Measurements from ENCODE around the gene PSMA2. TPM values are rescaled to one million over a fixed set of nuclear protein-coding genes. Genes with fewer than 3 reads are reported as not detected.

PSMA2 gene
- total RNA-seq, result 52.7 TPM

GRCh38 chr7:42931834-42932651 lies at the start of gene PSMA2, which contains the start of gene MRPL32:
PSMA2 (minus strand) TSS chr7:42932174; CDS start chr7:42932158, 16 bp downstream.
MRPL32 (plus strand) TSS chr7:42932376; CDS start chr7:42932387, 11 bp downstream.
- peak; percentile 99 for DNase-seq

DNA sequence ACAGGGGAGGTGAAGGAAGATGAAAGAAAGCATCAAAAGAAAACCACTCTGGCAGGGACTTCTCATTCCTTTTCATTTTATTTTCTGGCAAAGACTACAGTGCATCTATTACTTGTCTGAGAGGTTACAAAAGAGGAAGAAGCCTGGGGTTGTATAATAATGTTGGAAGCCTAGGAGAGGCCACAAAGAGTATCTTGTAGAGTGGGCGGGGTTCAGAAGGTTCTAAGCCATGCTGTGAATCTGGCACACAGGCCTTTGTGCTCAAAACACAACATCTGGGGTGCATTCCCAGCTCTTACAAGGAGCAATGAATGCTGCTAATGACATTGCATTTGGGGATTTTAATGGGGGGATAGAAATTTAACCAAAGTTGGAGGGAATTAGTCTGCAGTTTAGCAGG lies 49.6 kb upstream of the PSMA2 start:
- no peak for DNase-seq

DNA sequence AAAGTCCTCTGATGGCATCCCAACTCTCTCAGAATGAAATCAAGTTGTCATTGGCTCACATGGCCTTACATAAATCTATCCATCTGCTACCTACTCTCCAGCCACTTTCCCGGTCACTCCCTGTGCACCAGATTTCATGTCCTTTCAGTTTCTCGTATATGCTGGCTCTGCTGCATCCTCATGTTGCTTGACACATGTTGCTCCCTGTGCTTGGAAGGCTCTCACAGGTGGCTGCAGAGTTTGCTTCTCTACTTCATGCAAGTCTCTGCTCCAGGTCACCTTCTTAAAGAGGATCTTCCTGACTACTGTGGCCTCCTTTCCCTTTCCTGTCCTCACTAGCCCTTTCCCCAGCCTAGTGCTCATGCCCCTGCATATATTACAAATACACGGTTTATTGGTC lies 48.5 kb upstream of the PSMA2 start:
- DNase-seq, result no peak

GRCh38 chr7:42980084-42980483 lies 48.1 kb upstream of the PSMA2 start:
- DNase-seq, result no peak

DNA sequence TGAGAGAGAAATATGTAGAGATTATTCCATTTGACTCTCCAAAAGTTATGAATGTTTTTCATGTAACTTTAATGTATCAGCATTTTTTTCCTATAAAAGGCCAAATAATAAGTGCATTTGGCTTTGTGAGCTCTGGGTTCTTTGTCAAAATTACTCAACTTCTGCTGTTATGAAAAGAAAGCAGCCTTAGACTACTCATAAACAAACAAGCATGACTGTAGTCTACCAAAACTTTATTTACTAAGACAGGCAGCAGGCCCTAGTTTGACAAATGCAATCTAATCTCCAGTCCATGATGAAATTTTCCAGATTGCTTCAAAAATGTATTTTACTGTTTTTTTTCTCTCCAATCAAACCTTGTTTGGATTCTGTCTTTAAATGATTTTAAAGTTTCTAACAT lies 46.5 kb upstream of the PSMA2 start:
- no peak for DNase-seq

DNA sequence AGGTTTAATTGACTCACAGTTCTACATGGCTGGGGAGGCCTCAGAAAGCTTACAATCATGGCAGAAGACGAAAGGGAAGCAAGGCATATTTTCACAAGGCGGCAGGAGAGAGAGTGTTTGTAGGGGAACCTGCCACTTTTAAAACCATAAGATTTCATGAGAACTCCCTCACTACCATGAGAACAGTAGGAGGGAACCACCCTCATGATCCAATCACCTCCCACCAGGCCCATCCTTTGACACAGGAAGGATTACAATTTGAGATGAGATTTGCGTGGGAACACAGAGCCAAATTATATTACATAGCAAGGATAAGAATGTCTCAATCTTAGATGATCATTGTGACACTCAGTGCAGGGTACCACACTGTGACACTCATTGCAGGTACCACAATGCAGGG lies 44.4 kb upstream of the PSMA2 start:
- DNase-seq, result no peak

GRCh38 chr7:42972699-42973500 lies 40.9 kb upstream of the PSMA2 start:
- peak; percentile 70 for DNase-seq

- no peak for DNase-seq
These were observed 35.4 kb upstream of the PSMA2 start for GRCh38 chr7:42967391-42967790.

DNA sequence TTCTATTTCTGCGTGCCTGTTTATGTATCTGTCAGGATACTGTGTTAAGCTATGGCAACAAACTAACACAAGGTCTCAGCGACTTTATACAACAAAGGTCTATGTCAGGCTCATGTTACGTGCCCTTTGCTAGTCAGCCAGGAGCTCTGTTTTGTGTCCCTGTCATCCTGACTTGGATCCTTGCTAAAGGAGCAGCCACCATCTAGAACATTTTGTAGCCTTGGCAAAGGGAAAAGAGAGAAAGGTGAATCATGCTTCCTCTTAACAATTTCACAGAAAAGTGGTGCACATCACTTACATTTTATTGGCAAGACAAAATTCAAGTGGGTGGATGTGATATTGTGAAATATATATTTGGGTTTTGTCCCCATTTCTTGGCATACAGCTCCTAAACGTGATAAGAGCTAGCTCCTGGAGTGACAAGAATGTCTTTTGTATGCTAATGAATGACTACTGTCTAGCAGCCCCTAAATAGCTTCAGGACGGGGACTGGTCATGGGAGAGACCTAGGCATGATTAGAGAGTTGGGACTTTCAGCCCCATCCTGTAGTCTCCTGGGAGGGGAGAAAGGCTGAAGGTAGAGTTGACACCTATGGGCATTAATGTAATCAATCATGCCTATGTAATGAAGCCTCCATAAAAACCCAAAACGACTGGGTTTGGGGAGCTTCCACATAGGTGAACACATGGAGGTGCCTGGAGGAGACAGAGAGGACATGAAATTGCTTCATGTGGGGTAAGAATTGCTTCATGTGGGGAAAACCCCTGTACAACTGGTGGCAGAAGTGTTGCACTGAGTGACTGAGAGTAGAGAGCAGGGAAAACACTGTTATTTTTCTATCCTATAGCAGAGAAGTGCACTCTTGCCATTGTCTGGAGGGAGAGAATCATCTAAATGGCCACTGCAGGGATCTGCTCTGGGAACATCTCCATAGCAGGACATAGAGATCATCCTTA lies 33.2 kb upstream of the PSMA2 start:
- no peak for DNase-seq

DNA sequence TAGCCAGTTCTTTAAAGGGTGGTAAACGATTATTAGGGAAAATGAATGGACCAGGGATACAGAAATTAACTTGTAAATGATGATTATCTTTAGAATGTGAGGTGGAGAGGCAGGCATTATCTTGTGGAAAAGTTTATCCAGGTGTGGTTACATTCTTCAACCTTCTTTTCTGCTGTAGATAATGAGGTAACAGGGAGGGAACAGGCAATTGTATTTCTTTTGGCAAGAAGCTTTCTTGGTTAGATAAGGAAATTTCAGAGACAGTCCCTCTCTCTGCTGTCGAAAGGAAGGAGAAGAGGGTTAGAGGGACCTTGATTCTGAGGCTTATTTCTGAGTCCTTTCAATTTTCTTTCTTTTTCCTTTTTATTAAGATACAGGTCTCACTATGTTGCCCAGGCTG lies 32.3 kb upstream of the PSMA2 start:
- no peak for DNase-seq

GRCh38 chr7:42961170-42961569 lies 29.2 kb upstream of the PSMA2 start:
- DNase-seq, result no peak

DNA sequence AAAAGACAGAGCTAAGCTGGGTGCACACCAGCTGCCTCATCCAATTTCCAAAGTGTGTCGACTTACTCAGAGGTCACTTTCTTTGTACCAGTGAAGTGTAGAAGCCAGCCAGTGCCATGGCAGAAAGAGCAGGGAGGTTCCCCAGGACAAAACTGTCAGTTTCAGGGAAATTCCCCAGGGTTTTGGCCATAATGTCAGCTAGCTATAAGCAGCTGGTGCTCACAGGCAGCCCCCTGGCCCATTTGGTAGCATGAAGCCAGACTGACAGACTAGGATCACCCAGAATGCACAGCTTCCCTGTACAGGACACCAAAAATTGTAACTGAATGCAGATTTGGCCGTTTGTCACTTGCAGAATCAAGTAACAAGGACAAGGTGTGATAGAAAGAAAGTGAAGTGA lies 28.8 kb upstream of the PSMA2 start:
- no peak for DNase-seq

- DNase-seq, result no peak
These were observed 27.6 kb upstream of the PSMA2 start for GRCh38 chr7:42959549-42959948.

GRCh38 chr7:42956062-42956461 lies 24.1 kb upstream of the PSMA2 start:
- DNase-seq, result no peak

- no peak for DNase-seq
These were observed 22.0 kb upstream of the PSMA2 start for GRCh38 chr7:42953994-42954393.

DNA sequence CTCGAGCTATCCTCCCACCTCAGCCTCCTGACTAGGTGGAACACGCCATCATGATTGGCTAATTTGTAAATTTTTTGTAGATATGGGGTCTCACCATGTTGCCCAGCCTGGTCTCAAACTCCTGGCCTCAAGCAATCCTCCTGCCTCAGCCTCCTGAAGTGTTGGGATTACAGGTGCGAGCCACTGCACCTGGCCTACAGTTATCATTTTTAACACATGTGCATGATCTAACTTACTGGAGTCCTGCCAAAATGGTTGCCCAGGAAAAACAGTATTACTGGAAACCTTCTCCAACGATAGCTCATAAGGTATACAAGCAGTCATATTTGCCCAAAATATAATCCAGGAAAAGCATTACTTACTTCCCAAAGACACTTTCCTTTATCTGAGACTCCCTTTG lies 20.4 kb upstream of the PSMA2 start:
- DNase-seq, result no peak

DNA sequence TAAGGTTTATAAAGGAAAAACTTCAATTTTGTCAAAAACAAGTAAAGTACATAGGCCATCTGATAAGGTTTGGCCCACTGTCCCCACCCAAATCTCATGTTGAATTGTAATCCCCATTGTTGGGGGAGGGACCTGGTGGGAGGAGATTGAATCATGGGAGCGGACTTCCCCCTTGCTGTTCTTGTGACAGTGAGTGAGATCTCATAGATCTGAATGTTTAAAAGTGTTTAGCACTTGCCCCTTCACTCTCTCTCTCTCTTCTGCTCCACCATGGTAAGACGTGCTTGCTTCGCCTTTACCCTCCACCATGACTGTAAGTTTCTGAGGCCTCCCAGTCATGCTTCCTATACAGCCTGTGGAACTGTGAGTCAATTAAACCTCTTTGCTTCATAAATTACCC lies 18.4 kb upstream of the PSMA2 start:
- DNase-seq, result no peak

DNA sequence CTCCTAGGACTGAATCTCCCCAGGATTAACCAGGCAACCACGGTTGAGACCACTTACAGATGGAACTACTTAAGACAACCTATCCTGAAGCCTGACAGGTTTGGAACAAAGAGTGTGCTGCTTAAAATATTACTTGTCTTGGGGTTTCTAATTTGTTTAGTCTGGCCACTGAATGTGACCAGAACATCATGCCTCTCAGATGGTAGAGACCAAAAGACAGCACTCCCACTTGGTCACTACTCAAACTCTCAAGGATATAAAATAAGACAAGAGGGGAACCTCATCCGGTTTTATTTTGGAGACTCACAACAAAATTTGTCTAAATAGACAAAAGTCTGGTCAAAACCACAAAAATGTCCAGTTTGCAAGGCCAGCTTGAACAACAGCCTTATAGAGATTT lies 15.5 kb upstream of the PSMA2 start:
- no peak for DNase-seq

- no peak for DNase-seq
These were observed 14.6 kb upstream of the PSMA2 start for GRCh38 chr7:42946627-42946950.

GRCh38 chr7:42945821-42946626 lies 14.1 kb upstream of the PSMA2 start:
- DNase-seq, result peak; percentile 5

DNA sequence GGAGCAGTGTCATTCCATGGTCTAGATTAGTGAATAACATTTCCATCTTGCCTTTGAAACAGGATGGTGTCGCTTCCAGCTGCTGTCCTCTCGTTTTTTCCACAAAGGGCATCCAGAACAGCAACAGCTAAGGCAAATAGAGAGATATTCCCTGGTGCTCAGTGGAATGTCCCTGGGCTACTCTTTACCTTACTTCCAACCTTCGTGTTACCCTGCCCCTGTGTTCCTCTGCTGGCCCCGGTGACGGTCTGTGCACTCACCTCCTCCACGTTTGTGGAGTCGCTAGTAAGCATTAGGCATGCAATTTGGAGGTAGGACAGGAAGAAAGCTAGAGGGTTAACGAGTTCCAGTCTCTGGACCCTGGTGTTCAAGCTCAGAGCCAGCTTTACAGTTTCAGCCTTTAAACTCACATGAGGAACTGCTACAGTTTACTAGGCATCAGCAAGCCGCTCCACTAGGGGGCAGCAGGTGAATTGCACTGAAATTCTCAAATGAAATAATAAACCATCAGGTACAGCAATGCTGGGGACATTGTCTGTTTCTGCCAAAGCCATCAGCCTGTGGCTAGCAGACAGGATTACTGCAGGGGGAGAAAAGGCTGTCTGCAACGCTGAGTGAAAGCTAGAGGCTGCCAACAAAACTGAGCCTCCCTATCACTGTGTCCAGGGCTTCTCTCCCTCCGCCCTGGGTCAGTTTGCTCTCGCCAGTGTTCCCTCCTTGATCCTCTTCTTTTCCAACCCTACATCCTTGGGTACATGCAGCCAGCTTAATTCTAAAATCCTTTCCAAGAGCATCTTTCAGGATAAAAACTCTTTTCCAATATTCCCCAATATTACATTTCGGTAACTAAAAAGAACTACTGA lies 9.2 kb upstream of the PSMA2 start:
- DNase-seq, result peak; percentile 89
